NCI-H187 treated with DMSO at 0.1 percent for 48 hours (cell line): ENCODE data around the gene TOR4A.

Experiments used
- DNase-seq: peaks from one replicate; lab custom pipeline; 2025; lab: John Stamatoyannopoulos, UW

The TOR4A gene

DNA sequence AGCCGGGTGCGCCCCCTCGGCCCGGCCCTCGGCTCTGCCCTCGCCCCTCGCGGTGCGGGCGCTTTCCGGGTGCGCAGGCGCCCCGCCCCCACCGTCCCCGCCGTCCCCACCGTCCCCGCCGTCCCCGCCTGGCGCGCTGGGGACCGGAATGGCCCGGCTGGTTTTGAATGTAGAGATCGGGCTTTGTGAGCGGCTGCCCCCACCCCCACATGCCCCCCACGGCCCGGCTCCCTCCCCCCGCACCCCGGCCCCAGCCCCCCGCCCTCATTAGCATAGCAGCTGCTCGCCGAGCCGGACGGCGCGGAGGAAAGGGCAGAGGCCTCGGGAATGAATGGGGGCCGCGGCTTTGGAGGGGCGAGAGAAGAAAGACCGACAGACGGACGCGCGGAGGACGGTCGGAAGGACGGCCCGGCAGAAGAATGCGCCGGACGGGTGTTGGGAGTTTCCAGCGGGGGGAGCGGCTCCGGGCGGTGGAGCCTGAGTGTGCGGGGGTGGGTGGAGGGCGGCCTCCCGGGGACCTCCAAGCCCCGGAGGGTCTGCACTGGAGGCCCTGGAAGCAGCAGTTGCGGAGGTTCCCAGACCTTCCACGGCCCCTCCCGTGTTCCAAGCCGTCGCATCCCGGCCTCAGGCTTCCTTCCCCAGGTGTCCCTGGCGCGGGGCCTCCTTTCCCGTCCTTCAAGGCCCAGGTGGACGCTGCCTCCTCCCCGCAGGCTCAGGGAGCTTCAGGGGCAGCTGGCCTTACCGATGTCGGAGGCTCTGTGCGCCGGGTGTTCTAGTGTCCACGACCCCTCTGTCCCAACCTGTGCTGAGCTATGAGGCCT, 18.5 kb downstream of the TOR4A start:
- DNase-seq: no peak

DNA sequence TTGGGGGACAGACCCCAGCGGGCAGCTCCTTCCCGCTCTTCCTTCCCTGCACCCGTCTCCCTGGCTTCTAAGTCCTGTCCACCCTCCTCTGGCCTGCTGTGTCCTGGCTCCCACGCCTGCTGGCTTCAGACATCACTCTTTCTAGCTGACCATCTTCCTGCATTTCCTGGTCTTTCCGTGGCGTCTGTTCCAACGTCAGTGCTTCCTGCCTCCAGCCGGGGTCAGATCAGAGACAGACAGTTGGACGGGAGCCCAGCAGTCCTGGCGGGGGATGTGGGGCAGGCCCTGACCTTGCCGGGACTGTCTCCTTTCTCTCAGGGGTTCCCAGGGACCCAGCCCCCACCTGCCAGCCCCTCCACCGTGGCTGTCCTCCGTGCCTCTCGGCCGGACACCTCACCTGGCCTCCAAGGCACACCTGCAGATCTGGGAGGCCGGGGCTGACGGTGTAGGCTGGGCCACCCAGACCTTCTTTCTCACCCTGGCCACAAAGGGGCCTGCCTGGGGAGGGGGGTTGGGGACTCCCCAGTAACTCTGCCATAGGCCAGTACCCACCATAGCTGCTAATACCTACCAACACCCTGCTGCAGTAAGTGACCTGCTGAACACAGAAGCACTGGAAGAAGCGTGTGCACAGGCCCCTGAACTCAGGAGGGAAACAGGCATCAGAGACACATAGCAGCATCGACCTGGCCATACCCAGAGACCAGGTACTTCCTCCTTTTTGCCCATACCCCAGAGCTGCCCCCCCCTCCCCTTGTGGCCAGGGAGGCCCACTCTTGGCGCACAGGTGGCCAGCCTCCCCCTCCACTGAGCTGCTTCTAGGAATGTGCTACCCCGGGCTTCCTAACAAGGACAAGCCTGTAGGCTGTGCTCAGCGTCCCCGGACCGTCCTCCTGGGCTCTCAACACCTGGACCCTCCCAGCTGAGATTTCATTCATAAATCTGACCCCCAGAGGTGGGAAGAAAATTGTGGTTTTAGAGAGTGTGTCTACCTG, 19.4 kb downstream of the TOR4A start:
- DNase-seq: no peak

DNA sequence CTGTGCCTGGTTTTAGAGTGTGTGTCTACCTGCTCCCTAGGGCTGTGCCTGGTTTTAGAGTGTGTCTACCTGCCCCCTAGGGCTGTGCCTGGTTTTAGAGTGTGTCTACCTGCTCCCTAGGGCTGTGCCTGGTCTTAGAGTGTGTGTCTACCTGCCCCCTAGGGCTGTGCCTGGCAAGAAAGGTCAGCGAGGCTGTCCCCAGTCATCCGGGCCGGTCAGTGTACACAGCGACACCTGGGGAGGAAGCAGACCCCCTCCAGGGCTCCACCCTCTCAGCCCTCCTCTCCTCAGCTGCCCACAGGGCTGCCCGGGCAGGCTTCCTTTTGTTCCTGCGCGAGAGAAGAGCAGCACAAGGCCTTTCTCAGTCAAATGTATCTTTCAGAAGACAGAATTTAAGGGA, 20.4 kb downstream of the TOR4A start:
- no peak for DNase-seq

DNA sequence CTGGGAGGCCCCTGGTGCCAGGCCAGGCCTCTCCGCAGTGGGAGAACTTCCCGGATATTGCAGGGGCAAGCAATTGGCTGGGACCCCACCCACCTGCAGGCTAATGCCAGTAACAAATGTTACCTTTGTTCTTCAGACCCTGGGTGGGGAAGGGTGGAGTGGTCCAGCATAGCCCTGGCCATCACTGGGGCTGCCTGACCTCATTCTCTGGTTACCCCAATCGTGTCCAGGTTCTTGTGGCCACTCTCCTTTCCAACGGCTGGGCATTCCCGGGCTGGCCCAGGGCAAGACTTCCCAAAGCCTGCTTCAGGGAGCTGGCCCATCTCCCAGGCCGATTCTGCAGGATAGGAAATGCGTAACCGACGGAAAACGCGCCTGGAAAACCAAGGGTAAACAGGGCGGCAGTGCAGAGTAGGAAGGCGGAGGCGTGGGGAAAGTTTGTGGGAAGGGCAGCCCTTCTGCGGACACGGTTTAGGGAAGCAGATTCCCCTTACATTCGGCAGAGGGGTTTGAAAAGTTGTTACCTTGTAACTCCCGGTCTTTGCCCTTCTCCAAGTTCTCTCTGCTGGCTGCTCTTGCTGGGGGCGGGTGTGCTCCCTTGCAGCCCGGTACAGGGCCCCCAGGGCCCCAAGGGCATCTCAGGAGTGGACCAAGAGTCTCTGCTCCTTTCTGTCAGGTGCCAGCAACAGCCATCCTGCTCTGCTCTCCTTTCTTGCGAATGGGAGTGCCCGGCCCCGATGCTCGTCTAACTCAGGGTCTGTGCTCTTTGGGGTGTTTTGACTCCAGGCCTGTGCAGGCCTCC, 21.1 kb downstream of the TOR4A start:
- DNase-seq: no peak

DNA sequence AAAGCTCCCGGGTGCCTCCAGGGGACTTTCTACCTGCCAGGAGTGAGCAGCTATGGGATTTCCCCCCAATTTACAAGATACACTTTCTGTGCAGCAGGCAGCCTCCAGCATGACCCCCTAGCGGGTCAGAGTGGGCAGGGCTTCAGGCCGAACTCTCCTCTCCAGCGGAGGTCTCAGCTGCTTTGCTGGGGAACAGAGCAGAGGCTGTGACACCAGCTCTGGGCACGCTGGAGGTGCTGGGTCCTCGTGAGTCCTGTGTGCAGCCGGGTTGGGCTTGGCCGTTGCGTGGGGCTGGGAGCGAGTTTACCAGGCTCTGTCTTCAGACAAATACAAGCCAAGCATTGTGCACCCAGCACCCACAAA, 21.7 kb downstream of the TOR4A start:
- no peak for DNase-seq

DNA sequence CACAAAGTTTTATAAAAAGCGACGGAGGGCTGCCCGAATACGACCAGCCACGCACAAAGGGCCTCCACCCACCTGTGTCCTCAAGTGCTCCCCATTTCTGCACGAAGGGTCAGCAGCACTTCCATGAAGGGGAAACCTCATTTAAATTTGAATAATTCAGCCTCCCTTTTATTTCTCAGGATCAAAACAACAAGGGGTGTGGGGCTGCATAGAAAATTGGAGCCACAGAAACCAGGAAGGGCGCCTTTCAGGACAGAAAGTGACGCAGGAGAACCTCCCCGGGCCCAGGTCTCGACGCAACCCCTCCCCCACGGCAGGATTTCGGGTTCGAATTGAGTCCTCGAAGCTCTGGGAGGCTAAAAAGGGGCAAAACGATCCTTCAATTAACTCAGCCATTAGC, 22.4 kb downstream of the TOR4A start:
- no peak for DNase-seq

DNA sequence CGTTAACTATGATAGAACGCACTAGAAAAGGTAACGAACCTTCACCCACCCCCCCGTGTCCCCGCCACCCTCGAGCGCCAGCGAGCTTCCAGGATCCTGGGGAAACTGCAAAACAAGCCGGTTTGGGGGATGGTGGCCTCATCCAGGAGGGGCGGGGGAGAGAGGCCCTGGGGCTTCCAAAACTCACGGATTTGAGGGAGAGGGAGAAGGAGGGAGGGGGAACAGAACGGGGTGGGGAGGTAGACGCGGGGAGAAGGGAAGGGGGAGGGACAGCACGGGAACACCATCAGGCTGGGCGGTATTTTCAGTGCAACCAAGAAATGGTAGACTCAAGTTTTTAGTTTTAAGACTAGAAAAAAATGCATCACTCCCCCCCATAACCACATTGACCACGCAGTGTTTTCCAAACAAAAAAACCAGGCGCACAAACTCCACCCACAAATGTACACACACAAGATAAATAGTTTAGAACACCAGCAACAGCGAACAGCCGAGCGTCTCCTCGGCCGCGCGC, 23.1 kb downstream of the TOR4A start:
- DNase-seq: no peak

DNA sequence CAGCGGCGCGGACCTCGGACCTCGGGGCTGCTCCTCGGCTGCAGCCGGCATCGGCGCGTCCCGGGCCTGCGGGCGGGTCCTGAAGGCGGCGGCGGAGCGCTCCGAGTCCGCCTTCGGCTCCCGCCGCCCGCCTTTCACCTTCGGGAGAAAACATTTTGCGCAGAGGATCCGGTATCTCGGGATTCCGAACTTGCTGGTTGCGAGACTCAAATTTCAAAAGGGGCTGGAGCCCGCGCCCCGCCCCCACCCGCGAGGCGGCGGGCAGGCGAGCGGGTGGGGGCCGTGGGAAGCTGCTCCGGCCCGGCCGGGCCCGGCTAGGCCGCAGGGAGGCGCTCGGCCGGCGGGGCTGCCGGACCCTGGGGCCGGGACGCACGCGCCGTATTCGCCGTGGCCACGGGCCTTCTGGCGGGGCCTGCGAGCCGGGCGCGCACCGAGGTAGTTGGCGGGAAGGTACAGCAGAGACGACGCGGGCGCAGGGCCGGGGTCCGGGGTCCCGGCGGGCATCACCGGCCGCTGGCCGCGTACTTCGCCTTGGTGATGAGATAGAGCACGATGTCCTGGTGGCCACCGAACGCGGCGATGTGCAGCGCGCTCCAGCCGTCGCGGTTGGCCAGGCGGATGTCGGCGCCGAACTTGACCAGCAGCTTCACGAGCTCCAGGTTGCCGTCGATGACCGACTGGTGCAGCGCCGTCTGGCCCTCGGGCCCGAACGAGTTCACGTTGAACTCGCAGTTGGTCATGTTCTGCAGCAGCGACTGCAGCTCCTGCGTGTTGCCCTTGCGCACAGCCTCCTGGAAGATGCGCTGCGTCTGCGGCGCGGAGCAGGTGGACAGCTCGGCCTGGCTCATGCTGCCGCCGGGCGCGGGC, 23.8 kb downstream of the TOR4A start:
- no peak for DNase-seq

DNA sequence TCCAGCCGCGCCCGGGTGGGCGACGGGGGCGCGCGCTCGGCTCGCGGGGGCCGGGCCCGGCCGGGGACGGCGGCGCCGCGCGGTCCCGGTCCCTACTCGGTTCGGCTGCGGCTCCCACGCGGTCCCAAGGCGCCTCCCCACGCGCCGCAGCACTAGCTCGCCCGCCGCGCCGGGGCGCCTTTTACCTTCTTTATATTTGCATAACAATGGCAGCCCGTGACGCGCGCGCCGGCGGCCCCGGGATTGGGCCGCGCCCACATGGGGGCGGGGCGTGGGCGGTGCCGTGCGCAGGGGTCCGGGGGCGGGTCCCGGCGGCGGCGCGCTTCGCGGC, 24.6 kb downstream of the TOR4A start, which contains the start of gene NRARP:
TSS of gene NRARP (minus strand) at position 154 of the 331 bp plus-strand sequence. CDS start 343 bp downstream, outside the sequence.
- peak; percentile 9 for DNase-seq

DNA sequence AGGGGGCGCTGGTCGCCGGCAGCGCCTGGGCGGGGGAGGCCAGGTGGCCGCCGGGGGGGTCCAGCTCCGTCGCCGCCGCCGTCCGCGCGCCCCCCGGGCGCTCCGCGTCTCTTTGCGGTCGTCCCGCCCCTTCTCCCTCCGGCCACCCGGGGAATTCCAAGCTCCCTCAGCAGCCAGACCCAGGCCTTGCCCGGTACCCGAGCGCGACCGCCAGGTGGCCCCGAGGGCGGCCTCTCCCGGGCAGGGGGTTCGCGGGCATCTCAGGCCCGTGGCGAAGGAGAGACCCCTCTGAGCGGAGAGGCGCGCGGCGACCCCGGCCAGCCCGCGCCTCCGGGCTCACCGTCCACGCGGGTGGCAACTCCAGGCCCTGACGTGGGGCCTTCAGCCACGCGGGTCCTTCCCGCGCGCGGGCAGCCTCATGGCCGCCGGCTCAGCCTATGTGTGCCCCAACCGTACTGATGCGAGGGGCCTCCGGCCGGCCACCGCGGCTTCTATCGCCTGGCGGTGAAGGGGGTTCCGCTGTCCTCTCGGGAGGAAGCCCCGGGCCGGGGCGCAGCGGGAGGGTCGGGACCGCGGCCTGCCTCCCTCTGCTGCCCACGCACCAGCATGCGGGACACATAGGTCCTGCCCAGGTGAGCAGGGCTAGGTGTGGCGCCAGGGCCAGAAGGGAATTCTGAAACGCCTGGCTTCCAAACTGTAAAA, 25.1 kb downstream of the TOR4A start:
- DNase-seq: no peak

DNA sequence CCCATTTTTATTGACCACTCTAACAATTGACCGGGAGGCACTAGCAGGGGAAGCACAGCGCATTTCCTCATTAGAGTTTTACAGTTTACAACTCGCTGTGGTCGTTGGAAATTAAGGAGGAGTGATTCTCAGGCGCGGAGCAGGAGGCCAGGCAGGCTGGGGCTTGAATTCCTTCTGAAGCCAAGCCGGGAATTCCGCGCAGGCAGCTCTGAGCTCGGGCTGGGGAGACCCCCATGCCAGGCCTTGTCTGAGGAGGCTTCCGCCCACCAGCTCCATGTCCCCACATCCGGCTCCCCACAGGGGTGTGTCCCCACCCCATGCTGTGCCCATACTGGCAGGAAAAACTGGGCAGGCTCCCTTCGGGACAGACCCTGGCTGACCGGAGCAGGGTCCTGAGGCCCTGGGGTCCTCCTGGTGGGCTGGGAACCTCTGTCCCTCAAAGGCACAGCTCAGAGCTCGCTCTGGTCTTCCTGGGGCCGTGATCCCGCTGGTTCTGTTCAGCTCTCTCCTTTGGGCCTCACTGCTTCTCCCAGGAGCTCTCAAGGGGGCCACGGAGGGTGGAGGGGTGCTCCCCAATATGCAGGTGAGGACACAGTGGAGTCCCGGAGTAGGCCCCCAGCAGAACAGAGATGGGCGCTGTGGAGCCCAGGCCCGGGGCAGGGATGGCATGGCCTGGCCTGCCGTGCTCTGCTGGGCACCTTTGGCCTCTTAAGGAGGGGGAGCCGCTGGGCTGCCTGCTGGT, 25.8 kb downstream of the TOR4A start:
- DNase-seq: no peak

DNA sequence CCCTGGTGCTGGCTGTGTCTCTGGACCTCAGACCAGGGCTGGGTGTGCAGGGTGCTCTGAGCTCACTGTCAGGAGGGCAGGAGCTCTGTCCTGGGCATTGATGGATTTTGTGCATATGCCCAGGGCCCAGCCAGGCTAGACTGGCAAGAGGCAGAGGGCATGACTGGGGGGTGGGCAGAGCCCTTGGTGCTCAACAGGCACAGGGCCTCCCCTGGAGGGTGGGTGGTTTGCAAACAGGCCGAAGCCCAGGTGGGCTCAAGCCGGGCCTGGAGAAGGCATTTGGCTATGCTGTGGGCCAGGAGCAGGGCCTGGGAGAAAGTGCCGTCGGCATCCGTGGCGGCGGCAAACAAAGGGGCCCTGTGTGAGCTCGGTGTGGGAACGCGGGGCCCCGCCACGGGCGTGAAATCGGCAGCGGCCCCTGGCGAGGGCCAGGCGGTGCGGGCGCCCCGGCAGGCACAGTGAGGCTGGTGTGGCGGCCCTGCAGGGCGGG, 26.4 kb downstream of the TOR4A start:
- DNase-seq: no peak

DNA sequence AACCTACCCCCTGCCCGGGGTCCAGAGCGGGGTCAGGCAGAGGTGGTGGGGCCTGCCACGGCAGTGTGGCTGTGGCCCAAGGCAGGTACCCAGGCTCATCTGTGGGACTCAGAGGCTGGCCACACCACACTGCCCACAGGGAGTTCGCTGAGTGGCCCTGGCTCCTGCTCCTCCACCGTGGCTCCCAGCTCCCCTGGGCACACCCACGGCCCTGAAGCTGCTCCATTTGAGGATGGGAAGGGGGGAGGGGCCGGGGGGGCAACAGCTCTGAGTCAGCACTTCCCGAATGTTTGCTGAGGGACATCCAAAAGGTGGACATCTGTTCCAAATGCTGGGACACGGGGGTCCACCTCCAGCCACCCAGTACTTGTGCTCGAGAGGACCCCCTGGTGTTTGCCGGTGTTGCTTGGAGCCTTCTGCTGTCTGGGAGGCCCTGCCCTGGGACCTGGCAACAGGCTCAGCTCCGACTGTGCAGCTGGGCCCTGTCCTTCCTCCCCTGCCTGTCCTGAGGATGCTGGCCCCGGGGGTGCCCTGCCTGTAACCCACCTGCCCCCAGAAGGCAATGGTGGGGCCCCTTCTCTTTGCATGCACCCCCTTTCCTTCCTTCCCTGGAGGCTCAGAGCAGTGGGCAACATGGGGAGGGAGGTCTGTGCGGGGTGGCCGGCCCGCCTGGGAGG, 27.0 kb downstream of the TOR4A start:
- no peak for DNase-seq

DNA sequence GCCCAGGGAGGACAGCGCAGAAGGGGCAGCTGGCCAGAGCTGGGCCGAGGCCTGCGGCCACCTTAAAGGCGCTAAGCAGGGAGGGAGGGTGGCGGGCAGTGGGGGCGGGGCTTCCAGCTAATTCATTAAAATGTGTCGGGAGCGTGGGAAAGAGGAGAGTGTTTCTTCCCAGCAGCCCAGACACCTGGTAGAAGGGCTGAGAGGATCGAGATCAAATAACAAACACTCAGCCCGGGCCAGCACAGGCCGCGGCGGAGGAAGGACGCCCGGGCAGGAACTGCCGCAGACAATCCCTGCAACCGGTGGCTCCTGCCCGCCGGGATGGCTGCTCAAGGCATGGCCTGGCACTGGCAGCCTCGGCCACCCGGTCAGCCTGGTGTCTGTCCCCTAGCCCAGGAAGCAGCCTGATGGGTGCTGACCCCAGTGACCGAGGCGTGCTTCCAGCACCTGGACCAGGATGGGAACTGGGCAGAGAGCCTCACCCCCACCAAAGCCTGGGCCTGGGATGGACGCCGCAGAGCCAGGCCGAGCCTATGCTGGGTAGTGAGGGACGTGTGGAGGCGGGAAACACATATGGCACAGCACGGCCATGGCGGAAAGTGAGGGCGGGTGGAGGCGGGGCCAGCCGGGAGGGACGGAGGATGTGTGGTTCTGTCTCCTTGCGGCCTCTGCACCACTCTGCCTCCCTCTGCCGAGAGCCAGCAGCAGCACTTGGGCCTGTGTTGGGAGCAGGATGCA, 27.7 kb downstream of the TOR4A start:
- DNase-seq: peak; percentile 30

DNA sequence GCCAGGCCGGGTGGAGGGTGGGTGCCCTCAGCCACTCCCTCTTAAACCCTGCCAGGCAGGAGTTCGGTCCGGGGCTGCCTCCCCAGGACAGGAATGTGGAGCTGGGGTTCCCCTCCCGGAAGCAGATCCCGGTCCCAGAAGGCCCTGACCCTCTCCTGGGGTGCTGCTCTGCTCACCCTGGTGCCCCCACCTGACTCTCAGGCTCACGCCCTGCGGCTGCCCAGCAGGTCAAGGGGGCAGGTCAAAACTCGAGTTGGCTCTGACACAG, 28.2 kb downstream of the TOR4A start:
- no peak for DNase-seq

DNA sequence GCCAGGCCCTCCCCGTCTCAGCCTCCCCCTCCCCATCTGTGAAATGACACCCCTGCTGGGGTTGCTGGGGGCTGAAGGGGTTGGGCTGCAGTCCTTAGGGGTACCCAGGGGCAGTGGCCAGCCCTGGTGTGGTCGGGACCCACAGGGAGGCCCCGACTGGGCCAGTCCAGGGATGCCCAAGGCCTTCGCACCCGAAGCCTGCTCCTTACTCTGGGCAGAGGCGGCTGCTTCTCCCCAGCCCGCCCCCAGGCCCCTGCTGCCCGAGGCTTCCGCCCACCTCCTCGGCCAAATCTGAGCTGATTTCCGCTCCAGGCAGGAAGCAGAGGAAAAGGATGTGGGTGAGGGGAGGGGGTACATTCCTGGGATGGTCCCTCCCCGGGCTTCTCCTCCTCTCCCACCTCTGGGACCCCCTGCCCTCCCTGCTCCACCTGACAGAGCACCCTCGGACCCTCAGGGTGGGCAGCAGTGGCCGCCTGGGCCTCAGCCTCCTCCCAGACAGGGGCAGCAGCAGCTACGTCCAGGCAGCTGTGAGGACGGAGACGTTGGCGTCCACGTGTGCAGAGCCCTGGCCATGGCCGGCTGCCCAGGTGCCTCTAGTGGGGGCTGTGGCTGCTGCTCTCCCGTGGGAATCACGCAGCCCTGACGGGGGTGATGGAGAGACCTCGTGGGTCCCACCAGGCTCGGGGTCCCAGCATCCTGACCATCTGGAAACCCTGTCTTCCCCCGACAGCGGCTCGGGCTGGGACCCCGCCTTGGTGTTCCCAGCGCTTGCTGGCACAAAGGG, 28.7 kb downstream of the TOR4A start:
- no peak for DNase-seq

DNA sequence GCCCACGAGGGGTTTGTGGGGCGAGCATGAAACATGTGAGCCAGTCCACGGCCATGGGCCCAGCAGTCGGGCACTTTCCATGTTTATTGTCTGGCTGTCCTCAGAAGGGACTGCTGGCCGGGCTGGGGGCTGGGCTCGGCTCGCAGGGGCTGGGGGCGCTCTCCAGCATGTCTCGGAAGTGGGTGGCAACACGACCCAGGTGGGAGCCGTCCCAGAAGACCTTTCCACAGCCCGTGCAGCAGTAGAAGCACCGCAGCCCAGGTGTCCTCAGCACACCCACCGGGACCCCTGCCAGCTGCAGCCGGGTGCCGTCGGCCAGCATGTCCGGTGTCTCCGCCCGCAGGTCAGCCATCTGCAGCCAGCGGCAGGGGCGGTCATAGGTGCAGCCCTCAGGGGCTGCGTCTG, 29.3 kb downstream of the TOR4A start:
- DNase-seq: no peak
